GM21576 (cell line): ENCODE results near the gene SMARCD2.
"Not testable (repeated sequence)": the region's sequence is repeated elsewhere in the genome, so short reads cannot be mapped to it uniquely, and the experiment has no call there.

ENCODE experiments used
- ATAC-seq: cut with Tn5 transposase; IDR thresholded peaks from one replicate; pipeline ENCODE4 v1.9.1; 2021; ENCODE audit warnings: mild to moderate bottlenecking, moderate library complexity; ENCODE audit not compliant: unreplicated experiment

Gene SMARCD2

DNA sequence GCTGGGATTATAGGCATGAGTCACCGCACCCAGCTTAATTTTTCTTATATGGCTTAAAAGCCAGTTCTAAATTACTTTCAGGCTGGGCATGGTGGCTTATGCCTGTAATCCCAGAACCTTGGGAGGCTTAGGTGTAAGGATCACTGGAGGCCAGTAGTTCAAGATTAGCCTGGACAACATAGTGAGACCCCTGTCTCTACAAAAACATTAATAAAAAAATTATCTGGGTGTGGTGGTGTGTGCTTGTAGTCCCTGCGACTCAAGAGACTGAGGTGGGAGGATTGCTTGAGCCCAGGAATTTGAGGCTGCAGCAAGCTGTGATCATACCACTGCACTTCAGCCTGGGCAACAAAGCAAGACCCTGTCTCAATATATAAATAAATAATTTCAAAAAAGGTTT, 10.8 kb upstream of the SMARCD2 start:
- no peak for ATAC-seq

DNA sequence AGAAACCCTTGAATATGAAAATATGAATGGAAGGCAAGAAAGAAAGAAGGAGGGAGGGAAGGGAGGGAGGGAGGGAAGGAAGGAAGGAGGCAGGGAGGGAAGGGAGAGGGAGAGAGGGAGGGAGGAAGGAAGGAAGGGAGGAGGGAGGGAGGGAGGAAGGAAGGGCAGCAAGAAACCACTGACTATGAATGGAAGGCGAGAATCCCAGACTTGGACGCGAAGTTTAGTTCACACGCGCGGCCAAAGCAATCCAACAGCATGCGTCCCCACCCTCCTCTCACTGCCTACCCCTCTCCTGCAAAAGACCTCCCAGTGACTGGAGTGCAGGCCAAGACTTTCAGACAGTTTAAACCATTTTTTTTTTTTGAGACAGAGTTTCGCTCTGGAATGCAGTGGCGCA, 7.9 kb upstream of the SMARCD2 start:
- no peak for ATAC-seq

- ATAC-seq: peak; percentile 82
These were observed 6.6 kb upstream of the SMARCD2 start for GRCh38 chr17:63848834-63849689.

DNA sequence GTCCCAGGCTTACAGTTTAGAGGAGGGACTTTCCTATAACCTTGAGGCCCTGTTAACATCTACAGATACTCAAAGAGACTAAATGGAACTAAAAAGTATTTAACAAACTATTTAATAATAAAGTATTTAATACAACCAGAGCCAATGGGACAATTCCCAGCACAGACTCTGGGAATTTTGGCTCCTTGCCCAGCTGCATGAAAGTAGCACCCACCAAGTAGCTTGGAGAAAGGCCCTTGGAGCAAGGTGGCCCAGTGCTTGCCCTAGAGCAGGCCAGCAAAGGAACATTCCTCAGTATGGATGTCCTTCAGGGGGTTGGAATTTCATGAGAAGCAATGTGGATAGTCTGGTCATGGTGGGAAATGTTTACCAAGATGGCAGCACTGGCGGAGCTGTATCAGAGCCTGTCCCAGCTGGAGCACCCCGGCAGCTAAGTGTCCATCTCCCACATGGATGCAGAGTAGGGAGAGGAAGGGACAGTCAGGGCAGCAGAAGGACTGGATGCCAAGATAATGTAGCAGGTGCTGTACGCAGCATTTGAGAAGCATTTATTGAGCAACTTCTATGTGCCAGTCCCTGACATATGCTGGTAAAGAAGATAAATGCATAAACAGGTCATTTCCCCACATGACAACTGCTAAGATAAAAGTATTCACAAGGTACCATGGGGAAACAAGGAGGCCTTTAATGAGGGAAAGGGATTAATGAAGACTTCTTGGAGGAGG, 5.2 kb upstream of the SMARCD2 start:
- ATAC-seq: no peak

DNA sequence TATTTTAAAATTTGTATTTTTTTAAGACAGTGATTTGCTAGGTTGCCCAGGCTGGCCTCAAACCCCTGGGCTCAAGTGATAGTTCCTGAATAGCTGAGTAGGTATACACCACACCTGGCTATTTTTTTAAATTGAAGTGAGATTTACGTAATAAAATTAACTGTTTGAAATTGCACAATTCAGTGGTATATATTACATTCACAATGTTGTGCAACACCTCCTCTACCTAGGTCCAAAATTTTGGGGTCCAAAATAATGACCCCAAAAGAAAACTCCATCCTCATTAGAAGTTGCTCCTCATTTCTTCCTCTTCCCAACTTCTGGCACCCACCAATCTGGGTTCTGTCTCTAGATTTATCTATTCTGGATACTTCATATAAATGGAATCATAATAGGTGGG, 3.0 kb upstream of the SMARCD2 start:
- no peak for ATAC-seq

- ATAC-seq: no peak
These were observed 1.6 kb upstream of the SMARCD2 start for GRCh38 chr17:63843910-63844677.

DNA sequence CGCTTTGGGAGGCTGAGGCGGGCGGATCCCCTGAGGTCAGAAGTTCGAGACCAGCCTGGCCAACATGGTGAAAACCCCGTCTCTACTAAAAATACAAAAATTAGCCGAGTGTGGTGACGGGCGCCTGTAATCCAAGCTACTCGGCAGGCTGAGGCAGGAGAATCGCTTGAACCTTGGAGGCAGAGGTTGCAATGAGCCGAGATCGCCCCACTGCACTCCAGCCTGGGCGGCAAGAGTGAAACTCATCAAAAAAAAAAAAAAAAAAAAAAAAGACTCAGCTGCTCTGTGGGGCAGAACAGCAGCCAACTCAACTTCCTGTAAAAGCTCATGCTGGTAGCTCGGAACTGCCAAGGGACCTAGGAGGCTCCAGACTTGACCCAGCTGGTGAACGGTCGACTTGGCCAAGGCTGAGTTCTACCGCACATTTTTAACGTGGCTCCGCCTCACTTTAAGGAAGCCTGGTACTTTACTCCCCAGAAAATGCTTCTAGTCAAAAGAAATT, 953 bp upstream of the SMARCD2 start:
- ATAC-seq: not testable (repeated sequence)

- peak; percentile 23 for ATAC-seq
These were observed 329 bp downstream of the SMARCD2 start for GRCh38 chr17:63842173-63842539.

- ATAC-seq: no peak
These were observed 924 bp downstream of the SMARCD2 start for GRCh38 chr17:63841350-63842172.

DNA sequence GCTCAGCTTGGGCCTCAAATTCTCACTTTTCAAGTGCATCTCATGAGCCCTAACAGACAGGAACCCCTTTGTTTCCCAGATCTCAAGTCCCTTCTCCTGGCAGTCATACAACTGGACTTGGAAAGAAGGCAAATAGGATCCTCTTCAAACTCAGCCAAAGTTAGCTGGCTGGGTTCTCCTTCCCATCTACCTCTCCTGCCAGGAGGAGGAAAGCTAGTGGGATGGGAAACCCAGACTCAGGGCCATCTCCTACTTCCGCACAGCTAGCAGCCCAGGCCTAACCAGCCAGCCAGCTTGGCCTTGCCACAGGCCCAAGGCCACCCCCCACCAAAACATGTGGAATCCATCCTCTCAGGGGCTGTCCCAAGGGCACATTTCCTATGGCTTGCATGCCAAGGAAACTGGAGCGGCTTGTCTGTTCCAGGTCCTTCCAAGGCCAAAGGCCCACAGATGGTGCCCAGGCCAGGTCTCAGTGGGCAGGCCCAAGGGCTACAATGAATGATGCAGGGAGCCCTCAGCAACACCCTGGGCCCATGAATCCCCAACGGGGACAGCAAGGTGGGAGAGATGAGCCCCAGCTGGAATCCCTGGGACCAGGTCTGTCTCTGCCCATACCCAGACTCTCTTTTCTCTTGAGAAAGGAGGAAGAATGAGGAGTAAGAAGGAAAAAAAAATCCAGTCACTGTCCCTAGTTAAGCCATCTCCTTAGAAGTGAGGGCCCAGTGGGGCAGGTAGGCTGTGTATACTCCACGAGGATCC, 1.7 kb downstream of the SMARCD2 start:
- ATAC-seq: no peak

DNA sequence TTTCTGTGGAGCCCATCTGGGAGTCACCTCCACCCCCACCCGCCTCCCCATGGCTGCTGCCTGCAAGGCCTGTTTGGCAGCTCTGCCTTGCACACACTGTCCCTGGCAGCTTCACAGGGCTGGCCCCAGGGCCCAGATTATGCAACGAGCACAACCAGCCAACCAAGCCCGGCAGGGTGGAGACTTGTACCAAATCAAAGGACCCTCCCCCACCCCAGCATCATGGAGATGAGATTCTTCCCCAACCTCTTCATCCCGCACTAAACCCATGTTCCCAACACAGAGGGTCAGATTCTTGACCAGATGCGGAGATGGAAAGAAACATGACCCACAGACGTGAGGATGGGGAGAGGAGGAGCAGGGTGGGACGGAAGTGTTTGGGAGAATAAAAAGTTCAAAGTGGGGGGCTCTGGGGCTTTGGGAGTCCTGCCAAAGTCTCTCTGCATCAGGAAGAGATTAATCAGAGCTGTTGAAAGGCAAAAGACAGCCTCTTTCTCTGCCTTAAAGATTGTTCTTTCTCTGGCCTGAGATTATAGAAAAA, 3.8 kb downstream of the SMARCD2 start:
- ATAC-seq: no peak

- ATAC-seq: no peak
These were observed 4.4 kb downstream of the SMARCD2 start for GRCh38 chr17:63837962-63838600.

DNA sequence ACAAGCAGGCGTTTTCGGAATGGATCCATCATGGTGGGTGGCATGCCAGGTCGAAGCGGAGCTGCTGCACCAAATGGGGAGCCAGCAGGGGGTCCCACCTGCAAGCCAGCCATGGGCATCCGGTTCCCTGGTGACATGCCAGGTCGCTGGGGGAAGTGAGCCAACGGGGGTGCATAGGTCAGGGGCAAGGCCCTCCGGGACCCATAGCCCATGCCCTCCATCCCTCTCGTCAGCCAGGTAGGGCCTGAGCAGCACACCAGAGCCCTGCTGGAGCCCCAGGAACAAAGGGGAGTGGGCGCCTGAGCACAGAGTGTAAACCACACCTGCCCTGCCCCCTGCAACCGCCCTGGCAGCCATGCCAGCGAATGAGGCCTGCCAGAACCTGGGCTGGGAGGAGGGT, 5.0 kb downstream of the SMARCD2 start:
- no peak for ATAC-seq

DNA sequence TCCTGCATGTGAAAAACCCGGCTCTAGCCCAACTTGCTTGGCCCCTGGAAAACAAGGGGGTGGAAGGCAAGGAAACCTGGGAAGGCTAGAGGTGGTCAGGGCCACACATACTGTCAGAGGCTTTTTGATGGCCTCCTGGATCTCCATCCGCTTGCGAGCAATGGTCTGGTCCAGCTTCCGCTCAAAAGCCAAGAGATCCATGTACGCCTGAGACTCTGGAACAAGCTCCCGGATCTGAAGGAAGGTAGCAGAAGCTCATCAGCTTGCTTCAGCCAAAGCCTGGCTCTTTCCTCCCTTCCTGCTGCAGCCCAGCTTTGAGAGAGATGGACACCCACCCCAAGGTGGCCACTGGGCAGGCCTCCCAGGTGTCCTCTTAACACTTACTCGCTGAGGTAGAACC, 5.7 kb downstream of the SMARCD2 start:
- no peak for ATAC-seq

DNA sequence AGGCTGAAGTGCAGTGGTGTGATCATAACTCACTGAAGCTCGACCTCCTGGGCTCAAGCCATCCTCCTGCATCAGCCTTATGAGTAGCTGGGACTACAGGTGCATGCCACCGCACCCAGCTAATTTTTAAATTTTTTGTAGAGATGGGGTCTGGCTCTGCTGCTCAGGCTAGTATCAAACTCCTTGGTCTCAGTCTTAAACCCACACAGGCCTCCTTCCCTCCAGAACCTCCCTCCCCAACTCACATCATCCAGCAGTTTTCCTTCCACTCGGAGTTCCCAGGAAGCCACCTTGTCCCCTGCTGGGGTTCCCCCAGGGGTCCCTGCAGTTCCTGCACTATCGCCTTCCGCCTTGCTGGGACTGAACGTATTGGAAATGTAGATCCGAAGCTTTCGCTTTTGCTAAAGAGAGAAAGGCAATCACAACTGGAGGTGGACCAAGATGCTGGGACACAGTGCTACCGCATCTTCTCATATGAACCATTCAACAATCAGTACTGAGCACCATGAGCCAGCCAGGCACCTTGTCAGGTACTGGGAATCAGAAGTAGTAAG, 7.2 kb downstream of the SMARCD2 start:
- no peak for ATAC-seq

- peak; percentile 55 for ATAC-seq
These were observed 7.9 kb downstream of the SMARCD2 start for GRCh38 chr17:63834431-63835166.

- no peak for ATAC-seq
These were observed 8.6 kb downstream of the SMARCD2 start for GRCh38 chr17:63833741-63834373.
